ENCODE data around the gene PLAU.

- TF ChIP-seq CTCF (IDR thresholded peaks at IDR 0.05) (no peak), POLR2A (IDR thresholded peaks at IDR 0.05) (no peak)
These were observed 36.4 kb upstream of the PLAU start, which contains the start of gene CAMK2G for GRCh38 chr10:73874267-73875138.

Data from testis (tissue), 2 donors.